ENCODE results near the gene STRN.
A peak's percentile ranks its signal among the peaks of the same experiment; 100 is the strongest.
"Not testable (repeated sequence)": the region's sequence is repeated elsewhere in the genome, so short reads cannot be mapped to it uniquely, and the experiment has no call there.

Gene STRN

DNA sequence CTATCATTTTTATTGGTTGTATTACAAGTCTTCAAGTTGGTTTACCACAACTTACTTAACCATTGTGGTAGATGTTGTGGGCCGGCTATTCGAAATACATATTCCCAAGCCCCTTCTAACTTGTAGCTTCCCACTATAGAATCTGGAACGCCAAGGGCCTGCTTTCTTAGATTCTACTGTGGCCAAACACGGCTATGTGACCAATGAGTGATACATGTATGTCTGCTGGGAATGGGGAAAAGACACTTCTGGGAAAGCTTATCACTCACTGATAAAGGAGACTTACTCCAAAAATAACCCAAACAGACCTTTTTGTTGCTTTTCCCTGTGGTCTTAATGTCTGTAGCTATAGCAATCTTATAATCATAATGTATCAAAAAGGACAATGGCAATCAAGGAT is 24.5 kb downstream of the STRN start:
- Mint-ChIP-seq H3K4me1 (peaks cover 9% of the 10 kb centered on the region), H3K27ac (no peak overlapping the region), H3K27me3 (no peaks in the 10 kb centered on the region), H3K4me3 (no peak overlapping the region), H3K36me3 (no peaks in the 10 kb centered on the region), H3K9me3 (no peaks in the 10 kb centered on the region)

DNA sequence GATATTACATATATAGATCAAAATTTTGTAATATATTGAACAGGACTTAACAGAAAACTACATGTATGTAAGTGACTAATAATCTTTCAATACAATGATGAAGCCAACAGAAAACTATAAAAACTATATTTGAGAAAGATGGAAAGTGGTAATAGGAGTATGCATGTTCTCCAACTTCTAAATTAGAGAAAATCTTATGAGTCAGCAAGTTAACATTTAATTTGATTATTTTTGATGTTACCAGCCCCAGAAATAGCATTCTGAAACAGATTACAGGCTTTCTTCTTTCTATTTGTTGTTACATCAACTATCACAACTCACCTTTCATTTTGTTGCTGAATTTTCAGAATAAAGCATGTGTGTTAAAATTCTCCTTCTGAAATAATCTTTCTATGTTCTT is 29.8 kb downstream of the STRN start:
- H3K27ac Mint-ChIP-seq, H3K27me3 Mint-ChIP-seq, H3K4me3 Mint-ChIP-seq, H3K9me3 Mint-ChIP-seq, H3K36me3 Mint-ChIP-seq: not testable (repeated sequence)
- peaks cover 26% of the 10 kb centered on the region for H3K4me1 Mint-ChIP-seq

DNA sequence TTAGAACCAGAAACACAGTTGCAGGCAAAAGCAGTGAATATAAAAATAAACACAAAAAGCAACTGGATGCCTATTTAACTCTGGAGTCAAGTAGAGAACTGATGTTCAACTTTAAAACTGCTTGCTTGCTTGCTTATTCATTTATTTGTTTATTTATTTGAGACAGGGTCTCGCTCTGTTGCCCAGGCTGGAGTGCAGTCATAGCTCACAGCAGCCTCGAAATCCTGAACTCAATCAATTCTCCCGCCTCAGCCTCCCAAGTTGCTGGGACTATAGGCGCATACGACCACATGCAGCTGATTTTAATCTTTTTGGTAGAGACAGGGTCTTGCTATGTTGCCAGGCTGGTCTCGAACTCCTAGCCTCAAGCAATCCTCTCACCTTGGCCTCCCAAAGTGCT is 34.6 kb downstream of the STRN start:
- H3K27me3 Mint-ChIP-seq, H3K9me3 Mint-ChIP-seq, H3K36me3 Mint-ChIP-seq, H3K4me3 Mint-ChIP-seq: not testable (repeated sequence)
- Mint-ChIP-seq H3K4me1 (peaks cover 35% of the 10 kb centered on the region), H3K27ac (peak overlapping the region; percentile 17)

DNA sequence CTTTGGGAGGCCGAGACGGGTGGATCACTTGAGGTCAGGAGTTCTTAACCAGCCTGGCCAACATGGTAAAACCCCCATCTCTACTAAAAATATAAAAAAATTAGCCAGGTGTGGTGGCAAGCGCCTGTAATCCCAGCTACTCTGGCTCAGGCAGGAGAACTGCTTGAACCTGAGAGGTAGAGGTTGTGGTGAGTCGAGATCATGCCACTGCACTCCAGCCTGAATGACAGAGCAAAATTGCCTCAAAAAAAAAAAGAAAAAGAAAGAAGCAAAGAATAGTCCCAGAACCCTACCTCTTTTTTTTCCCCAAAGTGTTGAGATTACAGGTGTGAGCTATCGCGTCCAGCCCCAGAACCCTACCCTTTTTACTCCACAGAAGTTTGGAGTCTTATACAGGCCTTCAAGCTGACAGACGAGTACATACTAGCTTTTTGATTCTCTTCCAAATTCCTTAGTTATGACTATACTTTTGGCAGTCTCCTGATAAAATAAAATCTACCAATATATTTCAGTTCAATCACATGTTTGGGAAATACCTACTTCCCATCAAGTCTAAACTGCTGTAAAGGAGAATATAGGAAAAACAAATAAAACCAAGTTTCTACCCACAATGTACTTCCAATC is 35.4 kb downstream of the STRN start:
- H3K9me3 Mint-ChIP-seq, H3K27me3 Mint-ChIP-seq, H3K4me3 Mint-ChIP-seq, H3K36me3 Mint-ChIP-seq: not testable (repeated sequence)
- peaks cover 35% of the 10 kb centered on the region for H3K4me1 Mint-ChIP-seq
- peak overlapping the region; percentile 12 for H3K27ac Mint-ChIP-seq

DNA sequence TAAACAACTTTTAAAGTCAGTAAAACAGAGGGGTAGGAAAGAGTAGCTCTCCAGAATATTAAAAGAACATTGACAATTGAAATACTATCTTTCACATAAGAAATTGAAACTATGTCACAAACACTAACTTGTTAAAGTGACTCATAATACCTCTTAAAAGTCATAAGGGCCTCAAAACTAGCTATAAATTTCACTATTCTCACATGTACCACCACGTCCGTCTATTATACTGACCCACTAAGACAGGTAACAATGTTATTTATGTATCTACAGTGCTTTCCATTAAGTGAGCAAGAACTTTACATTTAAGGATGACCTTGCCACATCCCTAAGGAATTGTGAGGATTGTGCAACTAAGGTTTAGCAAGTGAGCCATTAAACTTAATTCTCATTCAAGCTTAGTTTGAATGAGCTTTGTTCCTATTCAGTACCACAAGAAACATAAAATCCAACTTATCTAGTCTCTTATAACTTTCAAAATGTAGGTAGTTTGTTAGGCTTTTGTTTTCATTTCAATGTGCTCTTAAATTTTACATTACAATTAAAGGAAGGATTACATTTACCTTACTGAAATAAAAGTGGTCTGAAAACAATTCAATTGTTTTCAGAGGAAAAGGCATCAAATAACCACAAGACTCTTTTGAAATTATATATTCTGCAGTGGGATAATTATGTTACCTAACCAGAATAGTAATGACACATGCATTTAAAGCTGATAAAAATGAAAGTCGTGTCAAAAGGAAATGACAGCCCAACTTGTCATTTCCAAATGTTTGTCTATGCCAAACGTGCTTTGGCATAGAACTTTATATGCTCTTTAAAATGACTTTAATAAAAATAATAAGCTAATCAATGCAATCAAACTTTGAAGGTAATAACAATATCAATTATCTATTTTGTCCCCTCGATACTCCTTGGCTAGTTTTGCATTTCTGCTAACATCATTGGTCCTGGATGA is 39.9 kb downstream of the STRN start:
- H3K27ac Mint-ChIP-seq, result peak overlapping the region; percentile 88
- peak overlapping the region; percentile 78 for H3K4me3 Mint-ChIP-seq
- peaks cover 51% of the 10 kb centered on the region for H3K4me1 Mint-ChIP-seq
- not testable (repeated sequence) for H3K27me3 Mint-ChIP-seq, H3K9me3 Mint-ChIP-seq
- peaks cover 13% of the 10 kb centered on the region for H3K36me3 Mint-ChIP-seq

DNA sequence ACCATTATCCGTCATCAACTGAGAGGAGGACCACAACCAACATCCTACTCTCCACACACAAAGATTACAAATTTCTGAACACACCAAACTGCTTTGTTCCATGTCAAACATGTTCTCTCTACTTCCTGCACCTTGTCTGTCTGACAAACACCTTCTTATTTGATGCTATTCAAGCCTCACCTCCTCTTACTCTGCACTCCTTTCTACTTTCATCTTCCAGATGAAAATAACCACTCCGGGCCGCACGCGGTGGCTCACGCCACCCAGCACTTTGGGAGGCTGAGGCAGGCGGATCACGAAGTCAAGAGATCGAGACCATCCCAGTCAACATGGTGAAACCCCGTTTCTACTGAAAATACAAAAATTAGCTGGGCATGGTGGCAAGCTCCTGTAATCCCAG is 43.7 kb downstream of the STRN start:
- H3K4me1 Mint-ChIP-seq, result peaks cover 42% of the 10 kb centered on the region
- peak overlapping the region; percentile 81 for H3K27ac Mint-ChIP-seq
- H3K27me3 Mint-ChIP-seq, H3K4me3 Mint-ChIP-seq, H3K9me3 Mint-ChIP-seq: not testable (repeated sequence)
- H3K36me3 Mint-ChIP-seq, result peaks cover 13% of the 10 kb centered on the region

DNA sequence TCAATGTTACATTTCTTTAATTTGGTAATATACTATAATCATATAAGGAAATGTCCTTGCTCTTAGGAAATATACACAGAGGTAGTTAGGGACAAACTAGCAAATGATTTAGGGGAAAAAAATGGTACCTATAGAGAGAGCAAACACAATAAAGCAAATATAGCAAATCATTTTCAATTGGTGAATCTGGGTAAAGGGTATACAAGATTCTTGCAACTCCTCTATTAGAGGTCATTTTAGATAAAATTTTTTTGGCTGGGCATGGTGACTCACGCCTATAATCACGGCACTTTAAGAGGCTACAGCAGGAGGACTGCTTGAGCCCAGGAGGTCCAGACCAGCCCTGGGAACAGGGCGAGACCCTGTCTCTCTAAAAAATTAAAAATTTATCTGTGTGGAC is 44.4 kb downstream of the STRN start:
- Mint-ChIP-seq H3K27ac (no peak overlapping the region), H3K9me3 (no peaks in the 10 kb centered on the region), H3K4me3 (no peak overlapping the region), H3K36me3 (peaks cover 13% of the 10 kb centered on the region), H3K4me1 (peaks cover 40% of the 10 kb centered on the region), H3K27me3 (no peaks in the 10 kb centered on the region)

DNA sequence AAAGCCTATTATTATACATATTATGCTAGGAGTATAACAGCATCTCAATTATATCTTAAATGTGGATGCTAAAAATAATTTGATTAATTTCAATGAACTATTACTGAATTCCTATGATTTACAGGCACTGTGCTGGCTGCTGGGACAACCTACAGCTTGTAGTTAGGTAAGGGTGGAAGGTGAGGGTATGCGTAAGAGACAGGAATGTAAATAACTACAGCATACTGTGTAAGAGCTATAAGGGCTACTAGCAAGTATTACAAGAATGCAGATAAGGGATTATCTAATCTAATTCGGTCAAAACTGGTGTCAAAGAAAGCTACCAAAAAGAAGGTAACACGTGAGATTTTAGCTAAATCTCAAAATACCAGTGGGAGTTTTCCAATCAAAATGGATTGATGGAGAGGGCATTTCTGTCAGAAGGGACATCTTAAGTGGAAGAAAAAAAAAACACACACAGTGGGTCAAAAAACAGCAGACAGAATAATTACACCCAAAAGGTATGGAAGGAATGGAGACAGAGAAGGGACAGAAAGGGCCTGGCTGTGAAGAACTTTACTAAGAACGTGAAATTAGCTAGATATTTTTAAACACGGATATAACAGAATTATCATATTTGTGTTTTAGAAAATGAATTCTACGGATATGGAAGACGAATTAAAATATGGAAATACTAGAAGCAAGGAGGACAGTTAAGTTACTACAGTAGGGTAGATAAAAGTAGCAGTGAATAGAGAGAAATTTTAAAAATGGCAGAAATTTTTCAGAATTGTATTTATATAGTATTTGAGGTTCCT is 47.1 kb downstream of the STRN start:
- no peaks in the 10 kb centered on the region for H3K27me3 Mint-ChIP-seq
- peaks cover 9% of the 10 kb centered on the region for H3K36me3 Mint-ChIP-seq
- H3K27ac Mint-ChIP-seq, result no peak overlapping the region
- no peak overlapping the region for H3K4me3 Mint-ChIP-seq
- H3K9me3 Mint-ChIP-seq, result no peaks in the 10 kb centered on the region
- peaks cover 25% of the 10 kb centered on the region for H3K4me1 Mint-ChIP-seq

DNA sequence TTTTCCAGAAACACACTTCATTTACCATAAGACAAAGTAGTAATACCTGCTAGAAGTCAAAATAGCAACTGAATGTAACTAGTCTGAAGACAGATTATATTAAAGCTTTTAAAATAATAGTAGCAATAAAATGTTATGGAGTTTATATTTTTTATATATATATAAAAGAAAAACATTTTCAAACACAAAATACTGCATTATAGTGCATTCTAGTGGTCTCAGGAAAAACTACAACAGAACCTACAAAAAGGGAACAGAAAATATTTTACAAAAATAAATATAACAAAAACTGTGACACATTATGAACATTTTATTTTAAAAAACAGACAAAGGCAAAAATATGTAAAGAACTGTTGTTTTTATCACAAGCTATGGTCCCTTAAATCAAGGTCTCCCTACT is 48.0 kb downstream of the STRN start:
- Mint-ChIP-seq H3K4me3 (no peak overlapping the region), H3K36me3 (peaks cover 6% of the 10 kb centered on the region), H3K9me3 (no peaks in the 10 kb centered on the region), H3K27ac (no peak overlapping the region), H3K4me1 (peaks cover 19% of the 10 kb centered on the region), H3K27me3 (no peaks in the 10 kb centered on the region)

DNA sequence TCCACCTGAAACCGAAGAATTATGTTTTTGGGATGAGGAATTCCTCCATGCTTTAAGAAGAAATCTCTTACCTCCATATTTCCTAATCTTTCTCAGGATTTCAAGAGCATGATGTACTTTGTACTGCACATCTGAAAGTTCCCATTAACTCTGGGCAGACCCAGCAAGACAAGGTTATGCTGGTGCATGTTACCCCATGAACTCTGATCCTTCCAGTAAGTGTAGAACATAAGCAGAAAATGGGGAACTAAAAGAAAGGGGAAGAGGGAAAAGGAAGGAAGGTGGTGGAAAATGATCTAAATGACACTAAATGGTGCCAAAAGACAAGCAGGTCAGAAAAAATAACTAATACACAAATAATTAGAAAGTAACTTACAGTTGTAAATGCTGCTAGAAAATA is 50.7 kb downstream of the STRN start:
- Mint-ChIP-seq H3K9me3 (no peaks in the 10 kb centered on the region), H3K27ac (no peak overlapping the region), H3K36me3 (peaks cover 3% of the 10 kb centered on the region), H3K4me1 (no peaks in the 10 kb centered on the region), H3K4me3 (no peak overlapping the region), H3K27me3 (no peaks in the 10 kb centered on the region)

DNA sequence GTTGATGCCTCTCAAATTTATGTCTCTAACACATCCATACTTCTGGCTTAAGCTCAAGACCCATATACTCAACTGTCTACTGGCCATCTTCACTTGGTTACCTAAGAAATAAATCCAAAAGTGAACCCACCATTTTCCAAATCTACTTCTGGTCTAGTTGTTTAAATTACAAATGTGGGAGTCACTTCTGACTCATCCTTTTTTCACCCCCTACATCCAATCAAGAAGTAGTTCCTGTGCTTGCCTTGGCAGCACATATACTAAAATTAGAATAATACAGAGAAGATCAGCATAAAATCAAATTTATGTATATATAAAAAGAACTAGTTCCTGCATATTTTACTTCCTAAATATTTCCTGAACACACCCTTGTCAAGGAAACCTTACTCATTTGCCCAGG is 53.6 kb downstream of the STRN start:
- Mint-ChIP-seq H3K36me3 (peaks cover 9% of the 10 kb centered on the region), H3K9me3 (no peaks in the 10 kb centered on the region), H3K27ac (no peak overlapping the region), H3K4me3 (no peak overlapping the region), H3K27me3 (no peaks in the 10 kb centered on the region), H3K4me1 (peaks cover 9% of the 10 kb centered on the region)

DNA sequence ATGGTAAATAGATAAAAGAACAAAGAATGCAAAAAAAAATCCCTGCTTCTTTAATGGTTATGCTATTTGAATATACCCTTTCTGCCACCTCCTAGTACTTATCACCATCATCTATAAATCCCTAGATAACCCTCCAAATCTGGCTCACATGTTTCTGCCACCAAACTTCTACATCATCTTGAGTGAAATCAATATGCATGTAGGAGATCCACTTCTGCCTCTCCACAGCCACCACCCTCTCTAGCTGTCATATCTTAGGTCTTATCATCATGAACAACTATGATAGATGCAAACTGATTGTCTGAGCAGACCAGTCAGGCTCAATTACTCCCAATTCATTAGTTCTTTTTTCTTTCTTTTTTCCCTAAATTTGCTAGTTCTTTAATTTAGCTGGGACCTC is 55.3 kb downstream of the STRN start:
- Mint-ChIP-seq H3K27ac (no peak overlapping the region), H3K4me1 (peaks cover 9% of the 10 kb centered on the region), H3K36me3 (peaks cover 7% of the 10 kb centered on the region), H3K4me3 (no peak overlapping the region), H3K9me3 (no peaks in the 10 kb centered on the region), H3K27me3 (no peaks in the 10 kb centered on the region)

DNA sequence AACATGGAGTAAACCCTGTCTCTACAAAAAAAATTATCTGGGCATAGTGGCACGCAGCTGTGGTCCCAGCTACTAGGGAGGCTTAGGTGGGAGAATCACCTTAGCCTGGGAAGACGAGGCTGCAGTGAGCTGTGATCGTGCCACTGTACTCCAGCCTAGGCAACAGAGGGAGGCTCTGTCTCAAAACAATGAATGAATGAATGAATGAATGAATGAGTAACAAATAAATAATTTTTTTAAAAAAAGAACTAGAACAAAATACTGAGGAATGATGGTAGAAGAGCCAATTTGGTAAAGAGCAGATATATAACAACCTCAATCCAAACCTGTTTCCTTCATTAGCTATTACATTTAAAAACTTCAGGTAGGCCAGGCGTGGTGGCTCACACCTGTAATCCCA is 60.1 kb downstream of the STRN start:
- Mint-ChIP-seq H3K4me1 (peaks cover 9% of the 10 kb centered on the region), H3K27ac (no peak overlapping the region), H3K36me3 (peaks cover 9% of the 10 kb centered on the region), H3K9me3 (no peaks in the 10 kb centered on the region), H3K27me3 (no peaks in the 10 kb centered on the region), H3K4me3 (no peak overlapping the region)

DNA sequence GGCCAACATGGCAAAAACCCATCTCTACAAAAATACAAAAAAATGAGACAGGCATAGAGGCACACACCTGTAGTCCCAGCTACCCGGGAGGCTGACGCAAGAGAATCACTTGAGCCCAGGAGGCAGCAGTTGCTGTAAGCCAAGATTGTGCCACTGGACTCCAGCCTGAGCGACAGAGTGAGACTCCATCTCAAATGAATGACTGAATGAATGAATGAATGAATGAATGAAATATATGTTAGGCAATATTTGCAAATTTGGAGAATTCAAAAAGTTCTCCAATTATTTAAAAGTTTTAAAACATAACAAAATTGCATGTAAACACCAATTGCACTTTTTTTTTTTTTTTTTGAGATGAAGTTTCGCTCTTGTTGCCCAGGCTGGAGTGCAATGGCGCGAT is 61.7 kb downstream of the STRN start:
- H3K36me3 Mint-ChIP-seq, result peaks cover 12% of the 10 kb centered on the region
- no peaks in the 10 kb centered on the region for H3K27me3 Mint-ChIP-seq
- H3K9me3 Mint-ChIP-seq, result no peaks in the 10 kb centered on the region
- H3K4me1 Mint-ChIP-seq, result peaks cover 9% of the 10 kb centered on the region
- H3K4me3 Mint-ChIP-seq, result no peak overlapping the region
- H3K27ac Mint-ChIP-seq, result no peak overlapping the region

DNA sequence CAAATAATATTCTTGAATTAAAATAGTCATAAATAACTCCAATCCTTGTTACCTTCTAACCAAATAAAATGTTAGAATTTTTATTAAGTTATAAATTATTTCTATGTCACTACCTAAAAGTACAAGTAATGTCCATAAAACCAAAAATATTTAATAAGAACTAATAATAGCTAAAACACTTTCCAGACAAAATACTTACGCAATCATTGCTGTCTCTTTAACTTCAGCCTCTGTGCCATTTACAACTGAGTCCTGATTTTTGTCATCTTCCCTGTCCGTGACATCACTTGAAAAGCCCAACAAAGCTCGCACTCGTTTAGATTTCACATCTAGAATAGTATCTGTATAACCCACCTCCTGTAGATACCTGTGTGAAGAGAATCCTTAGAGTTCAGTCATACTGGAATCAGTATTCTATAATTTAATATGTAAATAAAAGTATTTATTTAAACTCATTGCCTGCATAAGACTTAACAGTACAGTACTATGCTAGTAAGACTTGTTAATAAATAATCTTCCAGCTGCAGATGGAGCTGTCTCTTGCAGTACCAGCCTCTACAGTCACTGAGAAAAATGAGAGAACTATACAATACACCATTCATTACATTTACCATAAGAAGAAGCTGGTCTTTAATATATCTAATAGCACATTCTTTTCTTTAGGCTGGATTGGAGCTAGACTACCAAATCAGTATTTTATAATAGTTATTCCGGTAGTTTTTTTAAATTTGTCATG is 63.8 kb downstream of the STRN start:
- Mint-ChIP-seq H3K4me3 (no peak overlapping the region), H3K27ac (no peak overlapping the region), H3K9me3 (no peaks in the 10 kb centered on the region), H3K4me1 (no peaks in the 10 kb centered on the region), H3K27me3 (no peaks in the 10 kb centered on the region), H3K36me3 (peaks cover 11% of the 10 kb centered on the region)

Measured in activated naive CD4-positive, alpha-beta T cell treated with anti-CD3 and anti-CD28 coated beads, Interleukin-2, amount 50 U/mL, for 24 hours (primary cell).